ENCODE data around the gene PCARE. TPM values are rescaled to one million over a fixed set of nuclear protein-coding genes. Genes with fewer than 3 reads are reported as not detected.

The PCARE gene
- total and polyA plus RNA-seq, 2 of the 8 experiments (the other 6 are each of a cell fraction or from before 2014, with no cell fraction given), result not detected

- Histone ChIP-seq H2BK5ac (ENCODE audit: low read depth, low read length) (no peak overlapping the region), H3K18ac (ENCODE audit: extremely low read depth, low read length) (no peak overlapping the region; the same call in 1 of the 2 replicates), H3K14ac (ENCODE audit: insufficient read length) (no peak overlapping the region), H3K4ac (replicated peaks; ENCODE audit: insufficient read length, low read depth, low read length) (no peak overlapping the region), H3K4me3 (ENCODE audit: extremely low read depth in 1 of 4, insufficient read depth in 2 of 4, low read depth in 3 of 4, low read length in 4 of 4) (no peak overlapping the region), H4K5ac (ENCODE audit: insufficient read length, low read depth, low read length) (no peak overlapping the region), H3K27ac (ENCODE audit: low read depth, low read length) (no peak overlapping the region), H2BK120ac (replicated peaks; ENCODE audit: low read depth, low read length) (no peak overlapping the region), H3K27me3 (replicated peaks in 1 of 4; ENCODE audit: control insufficient read depth in 3 of 4, extremely low read depth in 1 of 4, insufficient read depth in 3 of 4, low read length in 3 of 4) (no peaks in the 10 kb centered on the region), H3K23ac (ENCODE audit: insufficient read length) (no peak overlapping the region), H2BK15ac (ENCODE audit: low read length) (no peak overlapping the region), H2AFZ (ENCODE audit: low read length) (no peak overlapping the region), H4K20me1 (replicated peaks in 1 of 2; ENCODE audit: control insufficient read depth in 1 of 2, insufficient read depth in 2 of 2, low read length in 2 of 2) (no peaks in the 10 kb centered on the region), H4K91ac (replicated peaks; ENCODE audit: insufficient read length, low read length) (no peak overlapping the region), H3K9ac (replicated peaks in 1 of 4; ENCODE audit: extremely low read depth in 1 of 4, low read depth in 3 of 4, low read length in 3 of 4) (no peak overlapping the region), H4K8ac (ENCODE audit: extremely low read depth, insufficient read depth, low read length) (no peak overlapping the region), H3K36me3 (ENCODE audit: control insufficient read depth in 2 of 4, insufficient read depth in 4 of 4, low read length in 3 of 4) (no peaks in the 10 kb centered on the region), H3K23me2 (ENCODE audit: low read depth, low read length) (no peaks in the 10 kb centered on the region), H3K56ac (replicated peaks; ENCODE audit: insufficient read length, low read depth, low read length) (no peak overlapping the region), H3K79me1 (ENCODE audit: low read depth, low read length) (no peaks in the 10 kb centered on the region), H2BK20ac (ENCODE audit: low read length) (no peak overlapping the region), H2BK12ac (ENCODE audit: low read depth, low read length) (no peak overlapping the region), H3K4me1 (replicated peaks in 1 of 4; ENCODE audit: control insufficient read depth in 3 of 4, insufficient read depth in 4 of 4, low read length in 3 of 4) (peaks cover 1 to 13% (median 5%) of the 10 kb centered on the region in 4 experiments), H3K79me2 (ENCODE audit: control insufficient read depth in 1 of 2, insufficient read depth in 2 of 2, low read length in 2 of 2) (no peaks in the 10 kb centered on the region), H2AK5ac (ENCODE audit: low read depth, low read length) (no peak overlapping the region), H3K4me2 (ENCODE audit: insufficient read depth in 1 of 2, low read depth in 2 of 2, low read length in 2 of 2) (no peak overlapping the region), H3K9me3 (ENCODE audit: insufficient read depth in 2 of 2, low read depth in 1 of 2, low read length in 1 of 2) (no peaks in the 10 kb centered on the region)
- TF ChIP-seq SUZ12 (IDR thresholded peaks at IDR 0.05; ENCODE audit: low read length) (no peak), MAX (IDR thresholded peaks at IDR 0.05) (no peak), SRF (IDR thresholded peaks at IDR 0.05; ENCODE audit: low read depth, low read length) (no peak), ATF2 (IDR thresholded peaks at IDR 0.05; ENCODE audit: low read length) (no peak), SP2 (IDR thresholded peaks at IDR 0.05; ENCODE audit: low read length) (no peak)
- FAIRE-seq (no peak), DNase-seq (ENCODE audit: low read depth in 1 of 2, low spot score in 2 of 2) (no peak)
- 89% methylated on average over 6 of the region's 6 CpGs; no CpG with 5 or more reads in 1 of the 2 experiments for WGBS, 2 experiments (ENCODE audit: extremely low coverage in 1 of 2, insufficient coverage in 1 of 2, insufficient read length in 1 of 2, insufficient replicate concordance in 2 of 2, low coverage in 1 of 2, low lambda C conversion rate in 2 of 2, missing lambda C conversion rate in 1 of 2)
- ChIA-PET POLR2A (ENCODE audit: partially characterized antibody) (no interaction called here), CTCF (ENCODE audit: partially characterized antibody) (interaction anchor here (1.2 to 1.4 kb wide), 3 partner anchors 9 to 21 kb away, joined by 4 to 5 read pairs (median 4); no protein-coding TSS in a partner anchor)
Measured at GRCh38 chr2:29063056-29063455, 11.3 kb downstream of the PCARE start.

Data from H1 (cell line).